ENCODE measurements around the gene LRRC8E.
A peak's percentile ranks its signal among the peaks of the same experiment; 100 is the strongest.

The LRRC8E gene

DNA sequence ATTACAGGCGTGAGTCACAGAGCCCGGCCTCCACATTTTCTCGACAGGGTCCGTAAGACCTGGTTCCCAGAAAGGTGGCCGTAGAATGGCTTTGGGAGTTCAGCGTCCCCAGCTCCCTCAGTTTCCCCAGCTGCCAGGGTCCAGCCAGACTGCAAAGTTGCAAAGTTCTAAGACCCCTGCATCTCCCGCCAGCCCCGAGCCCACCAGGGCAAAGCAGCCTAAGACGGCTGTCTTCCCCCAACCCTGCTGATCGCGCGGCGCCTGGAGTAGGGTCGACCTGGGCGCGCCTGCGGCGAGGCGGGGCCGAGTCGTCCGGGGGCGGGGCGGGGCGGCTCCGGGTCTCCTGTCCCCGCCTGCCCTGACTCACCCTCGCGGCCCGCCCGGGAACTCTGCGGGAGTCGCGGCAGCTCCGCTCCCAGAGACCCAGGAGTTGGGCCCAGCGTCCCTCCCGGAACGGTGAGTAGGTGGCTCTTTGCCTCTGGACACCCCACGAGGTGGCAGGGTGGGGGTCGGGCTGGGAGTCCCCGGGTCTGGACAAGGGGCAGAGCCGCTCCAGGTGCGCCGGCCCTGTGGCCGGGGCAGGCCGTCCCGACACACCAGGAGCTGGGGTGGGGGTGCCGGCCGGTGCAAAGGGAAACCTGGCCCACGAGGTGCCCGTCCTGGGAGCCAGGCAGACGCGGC, at the start of gene LRRC8E:
LRRC8E (plus strand) TSS at position 366 of the 681 bp plus-strand sequence. CDS start 7,094 bp downstream, outside the sequence.
- no peaks in the 10 kb centered on the region for H3K36me3 ChIP-seq (ENCODE audit: control insufficient read depth in 5 of 5, insufficient read depth in 5 of 5, low read length in 5 of 5)
- H3K9me3 ChIP-seq (ENCODE audit: control insufficient read depth in 5 of 5, low read length in 5 of 5), result no peaks in the 10 kb centered on the region
- H3K4me3 ChIP-seq (ENCODE audit: low read depth in 1 of 5, low read length in 5 of 5), result peak within 1 kb of the TSS in 4 of 5 donors; percentile 40 to 51 (median 45)
- no peak within 1 kb of the TSS for H3K27ac ChIP-seq (ENCODE audit: low read depth, low read length)
- peak within 1 kb of the TSS in 2 of 5 donors; percentile 36 to 43 for H3K9ac ChIP-seq (ENCODE audit: low read length in 5 of 5)
- H3K27me3 ChIP-seq (ENCODE audit: control insufficient read depth in 5 of 5, insufficient read depth in 4 of 5, low read length in 5 of 5), result peaks cover 0 to 20% (median 10%) of the 10 kb centered on the region in 5 donors
- H3K4me1 ChIP-seq (ENCODE audit: control insufficient read depth in 5 of 5, insufficient read depth in 5 of 5, low read length in 5 of 5), result peaks cover 0 to 11% (median 5%) of the 10 kb centered on the region in 5 donors

DNA sequence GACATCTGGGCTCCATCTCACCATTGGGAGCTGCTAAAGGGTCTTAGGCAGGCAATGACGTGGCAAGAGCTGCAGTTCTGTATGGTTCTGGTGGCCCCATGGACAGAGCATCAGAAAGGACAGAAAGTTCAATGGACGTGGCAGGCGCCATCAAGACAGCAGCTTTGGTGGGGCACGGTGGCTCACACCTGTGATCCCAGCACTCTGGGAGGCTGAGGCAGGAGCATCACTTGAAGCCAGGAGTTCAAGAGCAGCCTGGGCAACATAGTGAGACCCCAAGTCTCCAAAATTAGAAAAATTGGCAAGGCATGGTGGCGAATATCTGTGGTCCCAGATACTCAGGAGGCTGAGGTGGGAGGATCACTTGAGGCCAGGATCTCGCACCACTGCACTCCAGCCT, 48.8 kb upstream of the LRRC8E start:
- Histone ChIP-seq H3K9me3 (ENCODE audit: control insufficient read depth in 5 of 5, low read length in 5 of 5) (no peaks in the 10 kb centered on the region), H3K4me1 (ENCODE audit: control insufficient read depth in 5 of 5, insufficient read depth in 5 of 5, low read length in 5 of 5) (peaks cover 0 to 6% (median 0%) of the 10 kb centered on the region in 5 donors), H3K36me3 (ENCODE audit: control insufficient read depth in 5 of 5, insufficient read depth in 5 of 5, low read length in 5 of 5) (no peaks in the 10 kb centered on the region), H3K4me3 (ENCODE audit: low read depth in 1 of 5, low read length in 5 of 5) (no peak overlapping the region), H3K9ac (ENCODE audit: low read length in 5 of 5) (no peak overlapping the region), H3K27me3 (ENCODE audit: control insufficient read depth in 5 of 5, insufficient read depth in 4 of 5, low read length in 5 of 5) (no peaks in the 10 kb centered on the region), H3K27ac (ENCODE audit: low read depth, low read length) (no peak overlapping the region)

DNA sequence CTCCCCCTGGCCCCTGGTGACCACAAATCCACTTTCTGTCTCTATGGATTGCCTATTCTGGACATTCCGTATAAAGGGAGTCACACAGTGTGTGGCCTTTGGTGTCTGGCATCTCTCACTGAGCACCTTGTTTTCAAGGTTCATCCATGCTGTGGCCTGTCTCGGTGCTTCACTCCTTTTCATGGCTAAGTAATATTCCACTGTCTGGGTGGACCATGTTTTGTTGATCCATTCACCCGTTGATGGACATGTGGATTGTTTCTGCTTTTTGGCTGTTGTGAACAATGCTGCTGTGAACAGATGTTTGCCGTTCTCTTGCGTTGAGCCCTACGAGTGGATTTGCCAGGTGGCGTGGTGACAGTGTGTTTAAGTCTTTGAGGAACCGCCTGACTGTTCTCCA, 47.7 kb upstream of the LRRC8E start:
- Histone ChIP-seq H3K9me3 (ENCODE audit: control insufficient read depth in 5 of 5, low read length in 5 of 5) (no peaks in the 10 kb centered on the region), H3K27me3 (ENCODE audit: control insufficient read depth in 5 of 5, insufficient read depth in 4 of 5, low read length in 5 of 5) (no peaks in the 10 kb centered on the region), H3K4me3 (ENCODE audit: low read depth in 1 of 5, low read length in 5 of 5) (no peak overlapping the region), H3K27ac (ENCODE audit: low read depth, low read length) (no peak overlapping the region), H3K4me1 (ENCODE audit: control insufficient read depth in 5 of 5, insufficient read depth in 5 of 5, low read length in 5 of 5) (peaks cover 0 to 6% (median 0%) of the 10 kb centered on the region in 5 donors), H3K9ac (ENCODE audit: low read length in 5 of 5) (no peak overlapping the region), H3K36me3 (ENCODE audit: control insufficient read depth in 5 of 5, insufficient read depth in 5 of 5, low read length in 5 of 5) (no peaks in the 10 kb centered on the region)

DNA sequence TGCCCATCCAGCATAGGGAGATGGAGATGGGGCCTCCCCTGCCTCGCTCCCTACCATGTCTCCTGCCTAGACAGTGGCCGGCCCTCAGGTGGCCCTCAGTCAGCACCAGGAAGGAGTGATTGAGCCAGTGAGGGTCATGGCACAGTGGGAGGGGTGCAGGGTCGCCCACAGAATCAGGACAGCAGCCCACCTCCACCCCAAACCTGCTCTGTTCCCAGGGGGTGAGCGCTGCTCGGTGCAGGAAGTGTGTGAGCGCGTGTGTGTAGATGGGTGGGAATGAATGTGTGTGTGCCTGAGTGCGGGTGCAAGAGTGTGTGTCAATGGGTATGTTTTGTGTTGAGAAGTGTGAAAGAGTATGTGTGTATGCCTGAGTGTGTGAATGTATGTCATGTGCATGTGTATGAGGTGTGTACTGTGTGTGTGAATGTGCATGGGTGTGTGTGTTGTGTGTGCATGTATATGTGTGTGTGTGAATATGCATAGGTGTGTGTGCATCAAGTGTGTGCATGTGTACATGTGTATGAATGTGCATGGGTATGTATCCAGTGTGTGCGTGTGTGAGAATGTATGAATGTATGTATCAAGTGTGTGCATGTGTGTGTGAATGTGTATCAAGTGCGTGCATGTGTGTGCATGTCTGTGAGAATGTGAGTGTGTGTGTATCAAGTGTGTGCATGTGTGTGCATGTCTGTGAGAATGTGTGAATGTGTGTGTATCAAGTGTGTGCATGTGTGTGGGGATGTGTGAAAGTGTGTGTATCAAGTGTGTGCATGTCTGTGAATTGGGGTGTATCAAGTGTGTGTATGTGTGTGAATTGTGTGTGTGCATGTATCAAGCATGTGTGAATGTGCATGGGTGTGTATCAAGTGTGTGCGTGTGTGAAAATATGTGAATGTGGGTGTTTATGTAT, 46.3 kb upstream of the LRRC8E start:
- Histone ChIP-seq H3K9ac (ENCODE audit: low read length in 5 of 5) (no peak overlapping the region), H3K36me3 (ENCODE audit: control insufficient read depth in 5 of 5, insufficient read depth in 5 of 5, low read length in 5 of 5) (no peaks in the 10 kb centered on the region), H3K27me3 (ENCODE audit: control insufficient read depth in 5 of 5, insufficient read depth in 4 of 5, low read length in 5 of 5) (no peaks in the 10 kb centered on the region), H3K4me1 (ENCODE audit: control insufficient read depth in 5 of 5, insufficient read depth in 5 of 5, low read length in 5 of 5) (peaks cover 0 to 6% (median 0%) of the 10 kb centered on the region in 5 donors), H3K4me3 (ENCODE audit: low read depth in 1 of 5, low read length in 5 of 5) (no peak overlapping the region), H3K27ac (ENCODE audit: low read depth, low read length) (no peak overlapping the region), H3K9me3 (ENCODE audit: control insufficient read depth in 5 of 5, low read length in 5 of 5) (no peaks in the 10 kb centered on the region)

DNA sequence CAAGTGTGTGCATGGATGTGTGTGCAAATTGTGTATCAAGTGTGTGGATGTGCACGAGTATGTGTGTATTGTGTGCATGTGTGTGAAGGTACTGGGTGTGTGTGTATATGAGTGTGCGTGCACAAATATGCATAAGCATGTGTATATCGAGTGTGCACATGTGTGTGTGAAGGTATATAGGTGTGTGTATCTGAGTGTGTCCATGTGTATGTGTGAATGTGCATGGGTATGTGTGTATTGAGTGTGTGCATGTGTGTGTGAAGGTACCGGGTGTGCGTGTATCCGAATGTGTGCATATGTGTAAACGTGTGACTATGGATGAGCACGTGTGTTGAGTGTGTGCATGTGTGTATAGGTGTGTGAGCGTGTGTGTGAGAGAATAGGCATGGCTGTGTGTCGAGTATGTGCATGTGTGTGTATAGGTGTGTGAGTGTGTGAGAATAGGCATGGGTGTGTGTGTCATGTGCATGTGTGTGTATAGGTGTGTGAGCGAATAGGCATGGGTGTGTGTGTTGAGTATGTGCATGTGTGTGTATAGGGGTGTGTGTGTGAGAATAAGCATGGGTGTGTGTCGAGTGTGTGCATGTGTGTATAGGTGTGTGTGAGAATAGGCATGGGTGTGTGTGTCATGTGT, 45.5 kb upstream of the LRRC8E start:
- H3K27ac ChIP-seq (ENCODE audit: low read depth, low read length), result no peak overlapping the region
- H3K4me3 ChIP-seq (ENCODE audit: low read depth in 1 of 5, low read length in 5 of 5), result no peak overlapping the region
- H3K27me3 ChIP-seq (ENCODE audit: control insufficient read depth in 5 of 5, insufficient read depth in 4 of 5, low read length in 5 of 5), result no peaks in the 10 kb centered on the region
- peaks cover 0 to 6% (median 0%) of the 10 kb centered on the region in 5 donors for H3K4me1 ChIP-seq (ENCODE audit: control insufficient read depth in 5 of 5, insufficient read depth in 5 of 5, low read length in 5 of 5)
- no peaks in the 10 kb centered on the region for H3K9me3 ChIP-seq (ENCODE audit: control insufficient read depth in 5 of 5, low read length in 5 of 5)
- H3K36me3 ChIP-seq (ENCODE audit: control insufficient read depth in 5 of 5, insufficient read depth in 5 of 5, low read length in 5 of 5), result no peaks in the 10 kb centered on the region
- no peak overlapping the region for H3K9ac ChIP-seq (ENCODE audit: low read length in 5 of 5)

DNA sequence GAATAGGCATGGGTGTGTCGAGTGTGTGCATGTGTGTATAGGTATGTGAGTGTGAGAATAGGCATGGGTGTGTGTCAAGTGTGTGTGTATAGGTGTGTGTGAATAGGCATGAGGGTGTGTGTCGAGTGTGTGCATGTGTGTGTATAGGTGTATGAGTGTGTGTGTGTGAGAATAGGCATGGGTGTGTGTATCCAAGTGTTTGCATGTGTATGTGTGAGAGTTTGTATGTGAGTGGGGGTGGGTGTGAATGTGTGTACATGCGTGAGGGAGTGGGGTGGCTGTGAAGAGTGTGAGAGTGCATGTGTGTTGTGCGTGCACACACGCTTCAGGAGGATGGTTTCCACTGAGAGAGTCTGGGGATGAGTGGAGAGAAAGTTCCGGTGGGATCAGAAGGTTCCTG, 44.8 kb upstream of the LRRC8E start:
- Histone ChIP-seq H3K9me3 (ENCODE audit: control insufficient read depth in 5 of 5, low read length in 5 of 5) (no peaks in the 10 kb centered on the region), H3K9ac (ENCODE audit: low read length in 5 of 5) (no peak overlapping the region), H3K4me3 (ENCODE audit: low read depth in 1 of 5, low read length in 5 of 5) (no peak overlapping the region), H3K36me3 (ENCODE audit: control insufficient read depth in 5 of 5, insufficient read depth in 5 of 5, low read length in 5 of 5) (no peaks in the 10 kb centered on the region), H3K27me3 (ENCODE audit: control insufficient read depth in 5 of 5, insufficient read depth in 4 of 5, low read length in 5 of 5) (no peaks in the 10 kb centered on the region), H3K4me1 (ENCODE audit: control insufficient read depth in 5 of 5, insufficient read depth in 5 of 5, low read length in 5 of 5) (peaks cover 0 to 6% (median 0%) of the 10 kb centered on the region in 5 donors), H3K27ac (ENCODE audit: low read depth, low read length) (no peak overlapping the region)

DNA sequence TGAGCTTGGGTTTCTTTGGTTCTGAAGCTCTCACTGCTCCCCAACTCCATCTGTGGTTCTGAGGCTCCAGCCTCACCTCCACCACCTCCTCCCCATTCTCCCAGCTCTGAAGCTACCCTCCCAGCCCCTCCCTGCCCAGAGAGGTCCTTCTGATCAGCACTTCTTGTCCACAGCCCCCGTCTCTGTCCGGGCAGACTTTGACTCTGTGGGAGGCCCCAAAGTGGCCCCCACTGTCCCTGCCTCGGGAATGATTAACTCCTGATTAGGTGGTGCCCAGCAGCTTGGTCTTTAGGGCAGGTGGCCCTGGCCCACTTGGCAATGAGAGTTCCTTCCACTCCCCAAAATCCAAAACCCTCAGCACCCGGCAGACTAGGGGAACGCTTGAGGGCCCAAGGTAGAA, 43.9 kb upstream of the LRRC8E start:
- peaks cover 0 to 6% (median 5%) of the 10 kb centered on the region in 5 donors for H3K36me3 ChIP-seq (ENCODE audit: control insufficient read depth in 5 of 5, insufficient read depth in 5 of 5, low read length in 5 of 5)
- no peak overlapping the region for H3K9ac ChIP-seq (ENCODE audit: low read length in 5 of 5)
- H3K4me3 ChIP-seq (ENCODE audit: low read depth in 1 of 5, low read length in 5 of 5), result no peak overlapping the region
- no peaks in the 10 kb centered on the region for H3K9me3 ChIP-seq (ENCODE audit: control insufficient read depth in 5 of 5, low read length in 5 of 5)
- H3K27ac ChIP-seq (ENCODE audit: low read depth, low read length), result no peak overlapping the region
- no peaks in the 10 kb centered on the region for H3K27me3 ChIP-seq (ENCODE audit: control insufficient read depth in 5 of 5, insufficient read depth in 4 of 5, low read length in 5 of 5)
- peaks cover 0 to 6% (median 0%) of the 10 kb centered on the region in 5 donors for H3K4me1 ChIP-seq (ENCODE audit: control insufficient read depth in 5 of 5, insufficient read depth in 5 of 5, low read length in 5 of 5)

DNA sequence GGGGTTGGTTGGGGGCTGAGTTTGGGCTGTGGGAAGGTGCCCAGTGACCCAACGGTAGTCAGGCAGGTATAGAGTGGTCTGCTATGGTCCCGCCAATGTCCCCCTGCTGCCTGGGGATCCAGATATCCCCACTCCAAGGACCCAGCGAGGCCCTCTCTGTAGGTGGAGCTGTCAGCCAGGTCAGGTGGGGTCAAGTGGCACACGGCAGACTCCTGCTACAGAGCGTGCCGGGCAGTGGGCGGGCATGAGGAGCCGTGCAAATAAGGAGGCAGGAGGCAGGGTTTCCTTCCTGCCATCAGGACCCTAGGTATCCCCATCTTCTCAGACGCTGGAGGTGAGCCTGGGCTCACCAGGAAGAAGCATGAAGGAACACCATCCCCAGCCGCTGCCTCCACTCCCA, 43.4 kb upstream of the LRRC8E start:
- no peak overlapping the region for H3K9ac ChIP-seq (ENCODE audit: low read length in 5 of 5)
- no peak overlapping the region for H3K27ac ChIP-seq (ENCODE audit: low read depth, low read length)
- H3K4me1 ChIP-seq (ENCODE audit: control insufficient read depth in 5 of 5, insufficient read depth in 5 of 5, low read length in 5 of 5), result peaks cover 0 to 6% (median 0%) of the 10 kb centered on the region in 5 donors
- peaks cover 0 to 8% (median 6%) of the 10 kb centered on the region in 5 donors for H3K36me3 ChIP-seq (ENCODE audit: control insufficient read depth in 5 of 5, insufficient read depth in 5 of 5, low read length in 5 of 5)
- no peaks in the 10 kb centered on the region for H3K9me3 ChIP-seq (ENCODE audit: control insufficient read depth in 5 of 5, low read length in 5 of 5)
- no peak overlapping the region for H3K4me3 ChIP-seq (ENCODE audit: low read depth in 1 of 5, low read length in 5 of 5)
- H3K27me3 ChIP-seq (ENCODE audit: control insufficient read depth in 5 of 5, insufficient read depth in 4 of 5, low read length in 5 of 5), result no peaks in the 10 kb centered on the region

DNA sequence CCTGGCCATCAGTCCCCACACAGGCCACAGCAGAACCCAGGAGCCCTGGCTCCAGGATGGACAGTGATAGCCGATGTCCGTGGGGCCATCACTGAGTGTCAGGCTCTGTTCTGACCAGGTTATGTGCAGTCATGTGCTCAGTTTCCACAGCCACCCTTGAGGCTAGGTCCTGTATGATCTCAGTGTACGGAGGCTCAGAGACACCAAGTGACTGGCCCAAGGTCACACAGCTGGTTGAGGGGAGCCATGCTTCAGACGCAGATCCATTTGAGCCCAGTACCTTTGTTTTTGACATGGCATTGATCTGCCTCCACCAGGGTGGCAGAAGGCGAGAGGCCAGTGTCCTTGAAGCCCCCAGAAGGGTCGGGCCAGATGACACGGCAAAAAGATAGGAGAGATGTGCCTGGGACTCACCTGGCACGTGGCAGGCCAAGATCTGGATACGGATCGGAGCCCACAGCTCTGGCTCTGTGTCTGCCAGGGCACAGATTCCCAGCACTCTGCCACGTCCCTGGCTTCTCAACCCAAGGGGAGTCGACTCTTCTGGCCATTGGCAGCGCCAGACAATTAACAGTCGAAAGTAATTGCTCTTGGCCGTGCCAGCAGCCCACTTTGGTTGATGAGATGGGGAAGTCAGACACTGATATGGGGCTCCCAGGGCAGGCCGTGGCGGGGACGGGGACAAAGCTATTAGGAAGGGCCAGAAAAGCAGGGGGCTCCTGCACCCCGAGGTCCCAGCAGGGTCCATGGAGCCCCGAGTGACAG, 42.7 kb upstream of the LRRC8E start:
- H3K9me3 ChIP-seq (ENCODE audit: control insufficient read depth in 5 of 5, low read length in 5 of 5), result no peaks in the 10 kb centered on the region
- H3K4me3 ChIP-seq (ENCODE audit: low read depth in 1 of 5, low read length in 5 of 5), result no peak overlapping the region
- no peak overlapping the region for H3K27ac ChIP-seq (ENCODE audit: low read depth, low read length)
- H3K4me1 ChIP-seq (ENCODE audit: control insufficient read depth in 5 of 5, insufficient read depth in 5 of 5, low read length in 5 of 5), result peaks cover 0 to 6% (median 0%) of the 10 kb centered on the region in 5 donors
- no peak overlapping the region for H3K9ac ChIP-seq (ENCODE audit: low read length in 5 of 5)
- no peaks in the 10 kb centered on the region for H3K27me3 ChIP-seq (ENCODE audit: control insufficient read depth in 5 of 5, insufficient read depth in 4 of 5, low read length in 5 of 5)
- H3K36me3 ChIP-seq (ENCODE audit: control insufficient read depth in 5 of 5, insufficient read depth in 5 of 5, low read length in 5 of 5), result peaks cover 0 to 14% (median 6%) of the 10 kb centered on the region in 5 donors
